SIG-M5 (cell line): ENCODE data around the gene SPO11.

Experiments
- DNase-seq: peaks from one replicate; lab custom pipeline; 2025; lab: John Stamatoyannopoulos, UW

Gene SPO11

DNA sequence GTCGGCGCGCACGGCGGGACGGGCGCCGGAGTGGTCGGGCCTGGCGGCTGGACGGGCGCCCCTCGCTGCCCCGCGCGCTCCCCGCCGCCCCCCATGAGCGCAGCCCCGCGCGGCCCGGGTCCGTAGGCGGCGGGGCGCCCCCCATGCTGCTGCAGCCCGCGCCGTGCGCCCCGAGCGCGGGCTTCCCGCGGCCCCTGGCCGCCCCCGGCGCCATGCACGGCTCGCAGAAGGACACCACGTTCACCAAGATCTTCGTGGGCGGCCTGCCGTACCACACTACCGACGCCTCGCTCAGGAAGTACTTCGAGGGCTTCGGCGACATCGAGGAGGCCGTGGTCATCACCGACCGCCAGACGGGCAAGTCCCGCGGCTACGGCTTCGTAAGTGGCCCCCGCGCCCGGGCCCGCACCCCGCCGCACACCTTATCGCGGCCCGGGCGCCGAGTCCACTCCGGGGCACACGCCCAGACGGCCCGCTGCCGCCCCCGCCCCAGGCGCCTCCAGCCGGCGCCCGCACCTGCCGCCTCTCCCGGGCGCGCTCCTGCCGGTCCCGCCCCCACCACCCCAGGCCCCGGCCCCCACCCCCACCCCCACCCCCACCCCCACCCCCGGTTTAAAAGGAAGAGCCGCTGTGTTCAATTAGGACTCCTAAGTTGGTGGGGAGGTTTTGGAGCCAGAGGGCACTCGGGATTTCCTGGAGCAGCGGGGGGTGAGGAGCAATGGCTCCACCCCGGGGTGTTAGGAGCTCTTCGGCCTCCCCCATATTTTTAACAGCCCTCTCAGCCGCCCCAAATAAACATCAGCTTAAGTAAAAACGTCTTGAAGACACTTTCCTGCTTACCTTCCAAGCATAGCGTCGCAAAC, 62.1 kb downstream of the SPO11 start:
- no peak for DNase-seq

DNA sequence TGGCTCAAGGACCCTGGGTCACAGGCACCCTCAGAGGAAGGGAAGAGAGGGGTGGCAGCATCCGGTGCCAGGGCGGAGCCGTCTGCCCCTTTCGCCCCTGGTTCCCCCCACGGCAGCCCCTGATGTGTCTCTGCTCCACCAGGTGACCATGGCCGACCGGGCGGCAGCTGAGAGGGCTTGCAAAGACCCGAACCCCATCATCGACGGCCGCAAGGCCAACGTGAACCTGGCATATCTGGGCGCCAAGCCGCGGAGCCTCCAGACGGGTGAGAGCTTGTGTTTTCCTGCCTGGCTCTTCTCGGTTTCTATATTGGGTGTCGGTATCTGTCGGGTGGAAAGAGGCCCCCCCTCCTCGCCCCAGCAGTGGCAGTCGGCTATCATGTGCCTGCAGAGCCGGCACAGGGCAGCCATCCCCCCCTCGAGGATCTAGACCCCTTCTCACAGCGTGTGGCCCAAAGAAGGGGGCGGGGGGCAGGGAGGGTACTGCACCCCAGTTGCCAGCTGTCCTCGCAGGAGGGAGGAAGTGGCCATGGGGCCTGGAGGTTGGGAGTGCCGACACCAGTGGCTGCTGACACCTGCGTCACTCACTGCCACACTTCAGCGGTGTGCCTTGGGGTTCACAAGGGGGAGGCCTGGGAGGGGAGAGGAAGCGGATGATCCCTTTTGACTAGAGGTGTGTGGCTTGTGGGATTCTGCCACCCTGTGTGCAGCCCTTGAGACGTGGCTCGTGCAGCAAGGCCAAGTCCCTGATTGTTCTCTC, 63.1 kb downstream of the SPO11 start:
- DNase-seq, result no peak
